NCI-H1417 (cell line): ENCODE data around the gene DYSF.

Experiments used
- DNase-seq, 3 experiments: peaks; one replicate each; lab custom pipeline; 2025; lab: John Stamatoyannopoulos, UW

DYSF gene

GRCh38 chr2:71672826-71673795, 219.8 kb downstream of the DYSF start:
- no peak for DNase-seq

- DNase-seq = no peak
Measured at GRCh38 chr2:71674158-71674851, 220.9 kb downstream of the DYSF start.

GRCh38 chr2:71675296-71675695, 221.9 kb downstream of the DYSF start:
- peak; percentile 4 to 60 (median 41) for DNase-seq

DNA sequence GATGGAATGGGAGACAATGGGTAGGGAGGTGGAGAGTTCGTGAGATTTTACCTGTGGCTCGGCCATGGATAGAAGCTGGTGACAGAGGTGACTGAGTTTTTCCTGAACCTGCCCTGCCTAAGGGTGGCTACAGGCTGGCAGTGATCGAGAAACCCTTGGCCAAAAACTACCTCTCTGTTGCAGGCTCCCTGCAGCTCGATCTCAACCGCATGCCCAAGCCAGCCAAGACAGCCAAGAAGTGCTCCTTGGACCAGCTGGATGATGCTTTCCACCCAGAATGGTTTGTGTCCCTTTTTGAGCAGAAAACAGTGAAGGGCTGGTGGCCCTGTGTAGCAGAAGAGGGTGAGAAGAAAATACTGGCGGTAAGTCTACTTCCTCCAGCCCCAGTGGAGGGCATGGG, 225.5 kb downstream of the DYSF start:
- no peak for DNase-seq

- peak in 2 of 3 experiments; percentile 11 to 24 for DNase-seq
Measured at GRCh38 chr2:71679491-71679890, 226.1 kb downstream of the DYSF start.

- no peak for DNase-seq
Measured at GRCh38 chr2:71680925-71681324, 227.6 kb downstream of the DYSF start.

GRCh38 chr2:71681626-71682025, 228.3 kb downstream of the DYSF start:
- no peak for DNase-seq

- DNase-seq = no peak
Measured at GRCh38 chr2:71682341-71682740, 229.0 kb downstream of the DYSF start.

- peak in 1 of 3 experiments; percentile 13 for DNase-seq
Measured at GRCh38 chr2:71683070-71683469, 229.7 kb downstream of the DYSF start.

DNA sequence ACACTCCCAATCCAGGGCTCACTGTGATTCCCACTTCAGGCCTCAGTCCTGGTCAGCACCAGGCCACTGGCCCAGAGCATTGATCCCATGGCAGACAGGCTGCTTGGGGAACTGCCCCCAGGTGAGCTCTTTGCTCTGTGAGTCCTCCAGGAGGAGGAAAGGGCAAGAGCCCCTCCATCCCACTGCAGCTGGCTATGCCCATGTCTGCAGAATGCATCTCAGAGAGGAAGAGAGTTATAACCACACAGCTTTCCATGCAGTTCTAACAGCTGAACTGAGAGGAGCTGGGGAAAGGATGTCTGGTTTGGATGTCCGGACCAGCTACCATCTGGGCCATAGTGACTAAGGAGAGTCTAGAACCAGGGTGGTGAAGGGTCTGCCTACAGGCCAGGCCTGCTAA, 230.3 kb downstream of the DYSF start:
- DNase-seq = no peak

DNA sequence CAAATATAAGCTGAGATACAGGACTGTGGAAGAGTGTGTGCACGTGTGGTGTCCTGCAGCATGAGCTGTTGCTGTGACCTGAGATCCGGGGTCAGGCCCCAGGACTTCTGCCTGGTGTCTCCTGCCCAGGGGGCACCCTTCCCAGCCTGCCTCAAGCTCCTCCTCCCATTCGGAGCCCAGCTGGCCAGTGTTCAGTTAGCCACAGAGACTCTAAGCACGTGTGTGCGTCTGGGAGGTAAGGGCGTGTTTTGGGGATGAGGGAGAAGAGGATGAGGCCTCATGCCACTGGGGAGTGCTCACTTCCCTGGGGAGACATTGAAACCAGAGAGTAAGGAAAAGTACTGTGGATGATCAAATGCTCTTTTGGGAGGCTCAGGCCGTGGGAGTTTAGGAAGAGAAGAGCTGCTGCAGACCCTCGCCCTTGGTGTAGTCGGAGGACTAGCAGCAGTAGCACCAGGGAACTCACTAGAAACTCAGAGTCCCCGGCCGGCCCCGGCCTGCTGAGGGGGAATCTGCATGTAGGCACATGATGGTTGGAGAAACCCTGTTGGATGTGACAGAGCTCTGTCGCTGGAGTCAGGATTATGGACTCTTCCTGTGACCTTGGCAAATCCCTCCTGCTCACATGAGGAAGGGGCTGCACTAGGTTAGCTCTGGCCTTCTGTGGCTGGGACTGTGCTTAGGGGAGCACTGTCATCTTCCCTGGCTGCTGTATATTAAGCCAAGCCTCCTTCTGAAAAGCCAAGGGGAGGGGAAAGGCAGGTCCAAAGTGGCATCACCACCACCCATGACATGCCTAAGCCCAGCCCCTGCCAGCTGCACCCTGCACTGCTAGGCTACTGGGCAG, 231.1 kb downstream of the DYSF start:
- no peak for DNase-seq

GRCh38 chr2:71685073-71685848, 231.9 kb downstream of the DYSF start:
- no peak for DNase-seq

DNA sequence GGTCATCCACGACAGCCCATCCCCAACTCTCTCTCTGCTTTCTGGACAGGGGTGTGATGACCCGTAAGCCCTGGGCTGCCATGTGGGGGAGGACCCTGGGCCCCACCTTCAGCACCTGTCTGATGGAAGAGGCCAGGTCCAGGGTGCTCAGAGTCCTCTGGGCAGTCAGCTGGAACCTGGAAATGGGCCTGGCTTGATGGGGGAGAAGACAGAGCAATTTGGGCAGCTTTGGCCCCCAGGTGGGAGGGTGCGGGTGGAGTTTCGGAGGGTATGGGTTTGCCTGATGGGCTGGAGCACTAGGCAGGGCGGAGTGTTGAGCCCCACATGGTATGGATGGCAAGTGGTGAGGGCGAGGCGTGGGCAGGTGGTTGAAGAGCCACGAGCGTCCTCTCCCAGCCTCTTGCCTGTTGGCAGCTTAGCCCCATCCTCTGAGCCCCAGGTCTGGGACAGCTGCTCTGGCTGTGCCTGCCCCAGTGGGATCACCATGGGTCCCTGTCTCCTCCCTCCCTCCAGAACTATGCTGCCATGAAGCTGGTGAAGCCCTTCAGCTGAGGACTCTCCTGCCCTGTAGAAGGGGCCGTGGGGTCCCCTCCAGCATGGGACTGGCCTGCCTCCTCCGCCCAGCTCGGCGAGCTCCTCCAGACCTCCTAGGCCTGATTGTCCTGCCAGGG, 232.7 kb downstream of the DYSF start:
- DNase-seq = no peak

- DNase-seq = no peak
Measured at GRCh38 chr2:71686781-71687180, 233.4 kb downstream of the DYSF start.

- no peak for DNase-seq
Measured at GRCh38 chr2:71687412-71687811, 234.1 kb downstream of the DYSF start.

- DNase-seq = no peak
Measured at GRCh38 chr2:71688530-71688929, 235.2 kb downstream of the DYSF start.

- DNase-seq = no peak
Measured at GRCh38 chr2:71689393-71689792, 236.0 kb downstream of the DYSF start.

DNA sequence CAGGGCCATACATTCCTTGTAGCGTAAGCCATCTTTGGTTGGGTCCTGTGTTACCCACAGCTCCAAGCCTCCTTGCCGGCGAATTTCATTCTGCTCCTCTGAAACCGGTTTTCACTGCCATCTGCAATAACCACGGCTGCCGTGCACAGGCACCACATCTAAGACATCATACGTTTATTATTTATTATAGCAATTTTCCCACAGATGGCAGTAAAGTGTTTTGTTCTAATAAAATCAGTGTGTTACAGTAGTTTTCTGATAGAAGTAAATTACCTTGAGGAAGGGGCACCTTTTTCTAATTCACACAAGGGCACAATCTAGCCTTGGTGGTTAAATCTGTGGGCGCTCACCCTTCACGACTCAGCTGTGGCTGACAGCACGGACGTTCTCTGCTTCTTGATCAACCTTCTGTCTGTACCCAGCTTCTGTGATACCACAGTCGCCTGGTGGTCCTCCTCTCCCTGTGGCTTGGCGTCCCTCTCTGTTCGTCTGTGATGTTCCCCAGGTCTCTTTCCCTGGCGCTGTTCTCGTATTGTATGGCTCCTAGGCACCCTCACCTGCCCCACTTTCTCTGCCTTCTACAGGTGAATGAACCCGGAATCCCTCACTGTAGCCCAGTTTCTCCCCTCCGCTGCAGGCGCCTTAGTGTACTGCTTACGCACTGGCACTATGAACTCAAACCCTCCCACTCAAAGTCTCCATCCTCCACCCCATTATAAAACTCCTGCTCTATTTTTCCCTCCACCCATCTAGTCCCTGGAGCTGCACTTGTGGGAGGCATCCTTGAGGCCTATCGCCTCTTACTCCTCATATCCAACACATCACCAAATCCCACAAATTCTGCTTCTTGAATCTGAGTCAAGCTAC, 236.8 kb downstream of the DYSF start:
- DNase-seq = no peak

DNA sequence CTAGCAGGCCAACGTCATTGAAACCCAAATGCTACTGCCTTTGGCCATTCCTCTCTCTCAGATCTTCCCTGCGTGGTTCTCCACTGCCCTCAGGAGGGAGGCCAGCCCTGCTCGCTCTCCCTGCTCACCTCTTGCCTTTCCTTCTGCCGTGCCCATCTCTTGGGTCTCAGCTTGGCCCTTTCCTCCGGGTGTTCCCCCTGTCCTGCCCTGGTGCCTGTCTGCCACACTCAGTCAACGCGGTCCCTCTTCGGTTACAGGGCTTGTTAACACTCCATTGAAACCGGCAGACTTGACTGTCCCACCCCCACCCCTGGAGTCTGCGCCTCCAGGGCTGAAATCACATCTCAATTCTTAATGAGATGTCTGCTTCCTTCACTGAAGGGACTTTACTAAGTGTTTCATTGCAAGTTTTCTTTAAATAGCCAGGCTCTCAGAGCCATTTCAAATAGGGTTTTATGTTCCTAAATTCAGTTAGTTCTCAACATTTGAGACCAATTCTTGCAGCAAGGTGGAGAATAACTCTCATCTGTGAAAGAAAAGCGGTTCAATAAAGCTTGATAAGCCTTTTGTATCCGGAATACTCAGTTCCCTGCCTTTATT, 237.6 kb downstream of the DYSF start:
- DNase-seq = no peak
